Tibial artery (tissue), 4 donors: ENCODE results near the gene ZFHX2.
"Not testable (repeated sequence)": the region's sequence is repeated elsewhere in the genome, so short reads cannot be mapped to it uniquely, and the experiment has no call there.

Experiments
- DNase-seq, 2 donors: peaks; one replicate each; pipeline ENCODE4 v3.0.0-alpha.2; 2019
- H3K27ac ChIP-seq, 2 donors: fragments of 200-600 bp; sonication (generic) in 1 of 2; 1 replicate in 1 of 2; 2 replicates in 1 of 2; pipeline ENCODE4 v1.5.1; 2018 to 2019; ENCODE audit warnings: mild to moderate bottlenecking in 1 of 2
- H3K27me3 ChIP-seq, 2 donors: fragments of 200-600 bp; sonication (generic) in 1 of 2; one replicate each; pipeline versions ENCODE4 v1.5.1 to v1.6.0; 2016 to 2019
- H3K36me3 ChIP-seq, 3 donors: fragments of 200-600 bp; sonication (generic) in 2 of 3; one replicate each; pipeline ENCODE4 v1.5.1; 2016 to 2019; ENCODE audit warnings: mild to moderate bottlenecking in 2 of 3
- H3K4me1 ChIP-seq, 4 donors: fragments of 200-600 bp; sonication (generic) in 2 of 4; 1 replicate in 3 of 4; 2 replicates in 1 of 4; pipeline ENCODE4 v1.5.1; 2016 to 2019
- H3K4me3 ChIP-seq, 2 donors: fragments of 200-600 bp; sonication (generic) in 1 of 2; 1 replicate in 1 of 2; 2 replicates in 1 of 2; pipeline ENCODE4 v1.5.1; 2018 to 2019; ENCODE audit warnings: mild to moderate bottlenecking in 2 of 2
- H3K9me3 ChIP-seq, 3 donors: fragments of 200-600 bp; sonication (generic) in 1 of 3; one replicate each; pipeline ENCODE4 v1.5.1; 2016 to 2019
- intact Hi-C: fragments of 100-400 bp; cut with DNase I; formaldehyde crosslinking; loops from one replicate; pipeline ENCODE4 v1.15.0; 2023; ENCODE audit warnings: low total_unique reads
- TF ChIP-seq, protein P1 (sequence below), 2 experiments: fragments of 200-600 bp in 1 of 2; fragments of 450-650 bp in 1 of 2; IDR thresholded peaks; one replicate each; pipeline ENCODE4 v1.5.1; 2017 to 2019; ENCODE audit warnings: antibody characterized with exemption in 2 of 2, mild to moderate bottlenecking in 1 of 2, moderate library complexity in 1 of 2

ZFHX2 gene

GRCh38 chr14:23551266-23552028 is at the start of gene ZFHX2:
TSS of gene ZFHX2 (minus strand) at chr14:23551765. CDS start at chr14:23535325, 16,440 bp downstream.
- Histone ChIP-seq H3K9me3 (no peaks in the 10 kb centered on the region), H3K27me3 (no peaks in the 10 kb centered on the region), H3K27ac (peak within 1 kb of the TSS; percentile 55 to 61), H3K4me1 (peaks cover 0 to 27% (median 19%) of the 10 kb centered on the region in 4 donors), H3K4me3 (peak within 1 kb of the TSS; percentile 63 to 74), H3K36me3 (no peaks in the 10 kb centered on the region)
- TF ChIP-seq, protein P1, sequence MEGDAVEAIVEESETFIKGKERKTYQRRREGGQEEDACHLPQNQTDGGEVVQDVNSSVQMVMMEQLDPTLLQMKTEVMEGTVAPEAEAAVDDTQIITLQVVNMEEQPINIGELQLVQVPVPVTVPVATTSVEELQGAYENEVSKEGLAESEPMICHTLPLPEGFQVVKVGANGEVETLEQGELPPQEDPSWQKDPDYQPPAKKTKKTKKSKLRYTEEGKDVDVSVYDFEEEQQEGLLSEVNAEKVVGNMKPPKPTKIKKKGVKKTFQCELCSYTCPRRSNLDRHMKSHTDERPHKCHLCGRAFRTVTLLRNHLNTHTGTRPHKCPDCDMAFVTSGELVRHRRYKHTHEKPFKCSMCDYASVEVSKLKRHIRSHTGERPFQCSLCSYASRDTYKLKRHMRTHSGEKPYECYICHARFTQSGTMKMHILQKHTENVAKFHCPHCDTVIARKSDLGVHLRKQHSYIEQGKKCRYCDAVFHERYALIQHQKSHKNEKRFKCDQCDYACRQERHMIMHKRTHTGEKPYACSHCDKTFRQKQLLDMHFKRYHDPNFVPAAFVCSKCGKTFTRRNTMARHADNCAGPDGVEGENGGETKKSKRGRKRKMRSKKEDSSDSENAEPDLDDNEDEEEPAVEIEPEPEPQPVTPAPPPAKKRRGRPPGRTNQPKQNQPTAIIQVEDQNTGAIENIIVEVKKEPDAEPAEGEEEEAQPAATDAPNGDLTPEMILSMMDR (IDR thresholded peaks at IDR 0.05), result no peak
- intact Hi-C loops, result loop anchor here (10.0 kb wide), 1 partner anchor 227 kb away; the partner anchor contains the start of gene PABPN1
- DNase-seq, result peak; percentile 74 to 79

DNA sequence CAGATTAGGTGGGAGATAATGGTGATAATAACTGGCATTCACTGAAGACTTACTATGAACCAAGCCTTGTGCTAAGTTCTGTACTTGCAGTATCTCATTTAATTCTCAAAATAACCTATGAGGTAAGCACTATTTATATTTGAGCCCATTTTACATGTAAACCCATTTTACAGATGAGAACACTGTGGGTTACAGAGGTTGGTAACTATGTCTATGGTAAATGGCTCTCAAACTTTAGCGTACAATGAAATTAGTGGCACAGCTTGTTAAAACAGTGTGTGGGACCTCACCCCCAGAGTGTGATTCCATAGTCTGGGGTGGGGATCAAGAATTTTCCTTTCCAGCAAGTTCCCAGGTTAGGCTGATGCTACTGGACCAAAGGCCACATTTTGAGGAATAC is 49.2 kb upstream of the ZFHX2 start:
- Histone ChIP-seq H3K27ac (no peak overlapping the region), H3K36me3 (no peaks in the 10 kb centered on the region), H3K4me1 (no peaks in the 10 kb centered on the region), H3K4me3 (no peak overlapping the region), H3K9me3 (no peaks in the 10 kb centered on the region), H3K27me3 (no peaks in the 10 kb centered on the region)
- DNase-seq, result no peak
- TF ChIP-seq, protein P1 (IDR thresholded peaks at IDR 0.05), result no peak
- intact Hi-C loops, result no loop called here

GRCh38 chr14:23600322-23600707 is 48.8 kb upstream of the ZFHX2 start:
- DNase-seq, result no peak
- H3K27me3 ChIP-seq, result no peaks in the 10 kb centered on the region
- no peaks in the 10 kb centered on the region for H3K36me3 ChIP-seq
- TF ChIP-seq, protein P1 (IDR thresholded peaks at IDR 0.05), result no peak
- H3K9me3 ChIP-seq, result no peaks in the 10 kb centered on the region
- intact Hi-C loops, result no loop called here
- no peak overlapping the region for H3K4me3 ChIP-seq
- no peak overlapping the region for H3K27ac ChIP-seq
- no peaks in the 10 kb centered on the region for H3K4me1 ChIP-seq

- H3K9me3 ChIP-seq, H3K4me1 ChIP-seq, DNase-seq, H3K27me3 ChIP-seq, H3K27ac ChIP-seq, intact Hi-C loops, H3K4me3 ChIP-seq, H3K36me3 ChIP-seq: not testable (repeated sequence)
Observed at GRCh38 chr14:23594191-23594590, 42.6 kb upstream of the ZFHX2 start.

DNA sequence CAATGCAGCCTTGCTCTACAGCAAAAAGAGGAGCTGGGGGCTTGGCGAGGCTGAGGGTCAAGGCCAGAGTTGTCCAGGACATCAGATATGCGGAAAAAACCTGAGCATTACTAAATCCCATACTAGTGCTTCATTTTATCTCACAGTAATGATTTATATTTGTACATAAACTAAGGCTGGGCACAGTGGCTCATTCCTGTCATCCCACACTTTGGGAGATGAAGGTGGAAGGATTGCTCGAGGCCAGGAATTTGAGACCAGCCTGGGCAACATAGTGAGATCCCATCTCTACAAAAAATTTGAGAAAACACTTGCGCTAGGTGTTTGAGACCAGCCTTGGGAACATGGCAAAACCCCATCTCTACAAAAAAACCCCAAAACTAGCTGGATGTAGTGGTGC is 38.6 kb upstream of the ZFHX2 start:
- TF ChIP-seq, protein P1 (IDR thresholded peaks at IDR 0.05), result no peak
- H3K4me3 ChIP-seq, result no peak overlapping the region
- no peak overlapping the region for H3K27ac ChIP-seq
- H3K27me3 ChIP-seq, result peaks cover 0 to 4% of the 10 kb centered on the region in 2 donors
- DNase-seq, result no peak
- intact Hi-C loops, result no loop called here
- H3K9me3 ChIP-seq, result no peaks in the 10 kb centered on the region
- no peaks in the 10 kb centered on the region for H3K36me3 ChIP-seq
- no peaks in the 10 kb centered on the region for H3K4me1 ChIP-seq

DNA sequence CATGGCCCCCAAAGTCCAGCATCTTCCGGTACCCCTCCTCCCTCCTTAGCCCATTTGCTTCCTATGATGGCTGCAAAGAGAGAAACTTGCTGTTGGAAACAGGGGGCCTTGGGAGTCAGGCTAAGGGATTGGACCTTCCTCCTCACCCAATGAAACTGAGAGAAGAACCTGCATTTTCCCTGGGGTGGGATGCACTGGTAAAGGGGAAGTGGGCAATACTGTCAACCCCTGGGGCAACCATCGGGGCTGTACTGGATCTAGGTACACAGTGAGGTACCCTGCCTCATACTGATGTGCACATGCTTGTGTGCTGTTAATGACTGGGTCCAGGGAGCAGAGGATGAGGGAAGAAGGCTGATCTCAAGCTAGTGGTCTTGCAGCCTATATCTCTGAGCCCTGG is 38.0 kb upstream of the ZFHX2 start:
- Histone ChIP-seq H3K9me3 (no peaks in the 10 kb centered on the region), H3K4me3 (no peak overlapping the region), H3K36me3 (no peaks in the 10 kb centered on the region), H3K27me3 (peaks cover 0 to 4% of the 10 kb centered on the region in 2 donors), H3K27ac (no peak overlapping the region), H3K4me1 (no peaks in the 10 kb centered on the region)
- TF ChIP-seq, protein P1 (IDR thresholded peaks at IDR 0.05), result no peak
- intact Hi-C loops, result no loop called here
- no peak for DNase-seq
